Uterus (tissue), 4 donors: ENCODE data around the gene TSNAXIP1. TPM values are rescaled to one million over a fixed set of nuclear protein-coding genes. Genes with fewer than 3 reads are reported as not detected.

Experiments used
- DNase-seq, 2 donors: peaks; one replicate each; pipeline ENCODE4 v3.0.0-alpha.2; 2019 to 2020
- H3K27ac ChIP-seq, 2 donors: fragments of 200-600 bp; sonication (generic); 1 replicate in 1 of 2; 2 replicates in 1 of 2; pipeline ENCODE4 v1.5.1; 2016 to 2018
- H3K27me3 ChIP-seq, 2 donors: fragments of 200-600 bp; sonication (generic); one replicate each; pipeline ENCODE4 v1.5.1; 2018 to 2019; ENCODE audit warnings: control low read depth in 1 of 2
- H3K36me3 ChIP-seq, 2 donors: fragments of 200-600 bp; sonication (generic); one replicate each; pipeline ENCODE4 v1.5.1; 2019; ENCODE audit warnings: control low read depth in 1 of 2
- H3K4me1 ChIP-seq, 2 donors: fragments of 200-600 bp; sonication (generic); one replicate each; pipeline ENCODE4 v1.5.1; 2018 to 2019; ENCODE audit warnings: control low read depth in 1 of 2
- H3K4me3 ChIP-seq, 2 donors: fragments of 200-600 bp; sonication (generic); 1 replicate in 1 of 2; 2 replicates in 1 of 2; pipeline ENCODE4 v1.5.1; 2018 to 2019; ENCODE audit warnings: mild to moderate bottlenecking in 1 of 2
- H3K9me3 ChIP-seq, 2 donors: fragments of 200-600 bp; sonication (generic); one replicate each; pipeline ENCODE4 v1.5.1; 2019; ENCODE audit warnings: control low read depth in 1 of 2
- POLR2A ChIP-seq, 2 donors: fragments of 450-650 bp; IDR thresholded peaks; one replicate each; pipeline ENCODE4 v1.6.1; 2016; ENCODE audit warnings: antibody characterized with exemption in 2 of 2, mild to moderate bottlenecking in 1 of 2, moderate library complexity in 1 of 2
- intact Hi-C: fragments of 100-400 bp; cut with DNase I; formaldehyde crosslinking; loops from one replicate; pipeline ENCODE4 v1.15.1; 2023; ENCODE audit warnings: low total_unique reads
- total RNA-seq, 4 donors: library from RNA; depleted of rRNA in 3 of 4; stranded (reverse); fragments of >200 nt in 3 of 4; gene quantifications; one replicate each; pipeline versions ENCODE4 v1.1.0 to v1.2.4, GENCODE V29; 2014 to 2023
- TF ChIP-seq, protein P1 (sequence below), 4 experiments: fragments of 200-600 bp in 2 of 4; fragments of 450-650 bp in 2 of 4; sonication (generic) in 2 of 4; IDR thresholded peaks; one replicate each; pipeline ENCODE4 v1.5.1; 2016 to 2019; ENCODE audit warnings: antibody characterized with exemption in 4 of 4, mild to moderate bottlenecking in 2 of 4, moderate library complexity in 1 of 4
- donor health status: DM: yes; HTN: yes; CAD: no.

Gene TSNAXIP1
- total RNA-seq, 4 donors from 2014 or later: 2.7 to 4.9 (median 3.6) TPM

DNA sequence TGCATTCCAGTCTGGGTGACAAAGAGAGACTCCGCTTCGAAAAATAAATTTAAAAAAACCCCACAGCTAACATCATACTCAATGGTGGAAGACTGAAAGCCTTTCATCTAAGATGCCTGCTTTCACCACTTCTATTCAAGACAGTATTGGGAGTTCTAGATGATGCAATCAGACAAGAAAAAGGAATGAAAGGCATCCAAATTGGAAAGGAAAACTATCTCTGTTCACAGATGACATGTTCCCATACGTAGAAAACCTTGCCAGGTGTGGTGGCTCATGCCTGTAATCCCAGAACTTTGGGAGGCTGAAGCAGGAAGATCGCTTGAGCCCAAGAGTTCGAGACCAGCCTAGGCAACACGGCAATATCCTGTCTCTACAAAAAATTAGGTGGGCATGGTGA lies 31.4 kb upstream of the TSNAXIP1 start:
- Histone ChIP-seq H3K36me3 (no peaks in the 10 kb centered on the region), H3K27me3 (no peaks in the 10 kb centered on the region), H3K4me3 (no peak overlapping the region), H3K4me1 (no peaks in the 10 kb centered on the region), H3K9me3 (no peaks in the 10 kb centered on the region), H3K27ac (no peak overlapping the region)
- no peak for TF ChIP-seq POLR2A (IDR thresholded peaks at IDR 0.05)
- TF ChIP-seq, protein P1, sequence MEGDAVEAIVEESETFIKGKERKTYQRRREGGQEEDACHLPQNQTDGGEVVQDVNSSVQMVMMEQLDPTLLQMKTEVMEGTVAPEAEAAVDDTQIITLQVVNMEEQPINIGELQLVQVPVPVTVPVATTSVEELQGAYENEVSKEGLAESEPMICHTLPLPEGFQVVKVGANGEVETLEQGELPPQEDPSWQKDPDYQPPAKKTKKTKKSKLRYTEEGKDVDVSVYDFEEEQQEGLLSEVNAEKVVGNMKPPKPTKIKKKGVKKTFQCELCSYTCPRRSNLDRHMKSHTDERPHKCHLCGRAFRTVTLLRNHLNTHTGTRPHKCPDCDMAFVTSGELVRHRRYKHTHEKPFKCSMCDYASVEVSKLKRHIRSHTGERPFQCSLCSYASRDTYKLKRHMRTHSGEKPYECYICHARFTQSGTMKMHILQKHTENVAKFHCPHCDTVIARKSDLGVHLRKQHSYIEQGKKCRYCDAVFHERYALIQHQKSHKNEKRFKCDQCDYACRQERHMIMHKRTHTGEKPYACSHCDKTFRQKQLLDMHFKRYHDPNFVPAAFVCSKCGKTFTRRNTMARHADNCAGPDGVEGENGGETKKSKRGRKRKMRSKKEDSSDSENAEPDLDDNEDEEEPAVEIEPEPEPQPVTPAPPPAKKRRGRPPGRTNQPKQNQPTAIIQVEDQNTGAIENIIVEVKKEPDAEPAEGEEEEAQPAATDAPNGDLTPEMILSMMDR (IDR thresholded peaks at IDR 0.05): no peak
- intact Hi-C loops: no loop called here
- DNase-seq: no peak

DNA sequence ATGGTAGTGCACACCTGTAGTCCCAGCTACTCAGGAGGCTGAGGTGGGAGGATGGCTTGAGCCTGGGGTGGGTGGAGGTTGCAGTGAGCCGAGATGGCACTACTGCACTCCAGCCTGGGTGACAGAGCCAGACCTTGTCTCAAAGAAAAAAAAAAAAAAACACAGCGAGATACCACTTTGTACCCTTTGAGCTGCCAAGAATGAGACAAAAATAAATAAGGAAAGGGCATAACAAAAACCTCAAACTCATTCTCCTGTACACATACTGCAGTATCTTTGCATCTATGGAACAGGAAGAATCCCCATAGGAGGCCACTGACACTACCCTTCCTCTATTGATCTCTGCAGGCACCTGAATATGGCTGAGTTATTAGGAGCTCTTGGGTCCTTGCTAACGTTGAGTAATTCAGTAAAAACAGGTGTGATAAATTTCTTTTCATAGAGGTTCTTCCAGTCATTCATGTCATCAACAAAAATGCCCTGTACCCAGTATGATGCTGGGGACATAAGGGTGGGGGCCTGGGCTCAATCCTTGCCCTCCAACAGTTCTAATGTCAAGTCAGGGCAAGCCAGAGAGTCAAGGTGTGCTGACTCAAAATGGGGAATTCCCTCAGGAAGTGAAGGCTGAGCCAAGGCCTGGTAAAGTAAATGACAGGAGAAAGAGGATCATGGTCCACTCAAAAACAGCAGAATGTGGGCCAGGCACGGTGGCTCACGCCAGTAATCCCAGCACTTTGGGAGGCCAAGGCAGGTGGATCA lies 27.3 kb upstream of the TSNAXIP1 start:
- no peak for TF ChIP-seq POLR2A (IDR thresholded peaks at IDR 0.05)
- TF ChIP-seq, protein P1 (IDR thresholded peaks at IDR 0.05): no peak
- no peaks in the 10 kb centered on the region for H3K9me3 ChIP-seq
- no peaks in the 10 kb centered on the region for H3K36me3 ChIP-seq
- H3K4me1 ChIP-seq: no peaks in the 10 kb centered on the region
- no peaks in the 10 kb centered on the region for H3K27me3 ChIP-seq
- no peak overlapping the region for H3K27ac ChIP-seq
- no peak overlapping the region for H3K4me3 ChIP-seq
- intact Hi-C loops: no loop called here
- DNase-seq: no peak

DNA sequence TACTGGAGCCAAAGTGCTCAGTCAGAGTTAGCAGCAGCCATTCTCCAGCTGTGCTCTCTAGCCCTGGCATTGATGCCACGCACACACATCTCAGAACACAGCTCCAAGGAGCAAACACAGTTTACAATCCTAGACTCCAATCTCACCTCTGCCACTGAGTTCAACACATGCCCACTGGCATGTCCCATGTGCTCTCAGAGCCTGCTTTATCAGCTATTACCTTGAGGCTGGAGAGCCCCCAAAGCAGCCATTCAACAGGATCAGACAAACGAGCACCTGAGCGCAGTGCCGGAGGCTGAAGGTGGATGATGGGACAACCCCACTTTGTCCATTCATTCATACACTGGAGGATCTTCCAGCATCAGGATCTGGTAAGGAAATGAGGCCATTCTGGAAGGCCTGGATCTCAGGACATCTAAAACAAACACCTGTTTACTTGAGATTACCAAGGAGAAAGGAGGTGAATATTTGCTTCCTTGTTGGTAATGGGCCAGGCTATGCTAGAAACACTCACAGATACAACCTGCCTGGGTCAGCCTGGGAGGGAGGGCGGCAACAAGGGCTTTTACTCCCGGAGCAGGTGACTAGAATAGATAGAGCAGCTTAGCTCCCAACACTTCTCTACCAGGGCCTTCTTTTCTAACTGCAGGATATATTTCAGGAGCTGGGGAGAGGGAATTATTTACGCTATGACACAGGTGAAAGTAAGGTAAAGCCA lies 25.7 kb upstream of the TSNAXIP1 start:
- H3K4me3 ChIP-seq: no peak overlapping the region
- no peaks in the 10 kb centered on the region for H3K36me3 ChIP-seq
- no peaks in the 10 kb centered on the region for H3K9me3 ChIP-seq
- intact Hi-C loops: no loop called here
- H3K27ac ChIP-seq: no peak overlapping the region
- no peaks in the 10 kb centered on the region for H3K27me3 ChIP-seq
- H3K4me1 ChIP-seq: no peaks in the 10 kb centered on the region
- TF ChIP-seq, protein P1 (IDR thresholded peaks at IDR 0.05): no peak
- TF ChIP-seq POLR2A (IDR thresholded peaks at IDR 0.05): no peak
- no peak for DNase-seq

DNA sequence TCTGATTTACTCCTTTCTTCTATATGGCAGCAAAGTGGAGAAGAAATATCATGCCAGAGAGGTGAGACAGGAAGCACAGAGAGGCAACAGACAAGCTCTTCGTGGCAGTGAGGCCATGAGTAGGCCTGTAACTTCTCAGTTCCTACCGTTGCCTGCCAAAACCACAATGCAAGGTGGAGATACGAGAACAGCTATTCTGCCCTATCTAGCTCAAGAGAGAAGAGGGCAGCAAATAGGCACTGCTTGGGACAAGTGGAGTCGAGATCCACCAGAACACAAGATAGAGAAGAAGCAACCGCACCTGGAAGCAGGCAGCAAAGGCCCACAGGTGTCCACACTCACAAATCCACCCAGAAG lies 25.1 kb upstream of the TSNAXIP1 start:
- Histone ChIP-seq H3K36me3 (no peaks in the 10 kb centered on the region), H3K27ac (no peak overlapping the region), H3K4me1 (no peaks in the 10 kb centered on the region), H3K4me3 (no peak overlapping the region), H3K9me3 (no peaks in the 10 kb centered on the region), H3K27me3 (no peaks in the 10 kb centered on the region)
- DNase-seq: no peak
- intact Hi-C loops: no loop called here
- TF ChIP-seq, protein P1 (IDR thresholded peaks at IDR 0.05): no peak
- TF ChIP-seq POLR2A (IDR thresholded peaks at IDR 0.05): no peak
